Gastrocnemius medialis (tissue), 4 donors: ENCODE results near the gene LRRC2. TPM values are rescaled to one million over a fixed set of nuclear protein-coding genes. Genes with fewer than 3 reads are reported as not detected.

Source experiments
- ATAC-seq, 2 donors: fragments of 150-250 bp; one replicate each; pipeline ENCODE4 v1.9.1; 2016
- DNase-seq, 2 donors: peaks; one replicate each; pipeline ENCODE4 v3.0.0-alpha.2; 2019
- H3K27ac ChIP-seq, 4 donors: fragments of 200-600 bp; sonication (generic); 1 replicate in 1 of 4; 2 replicates in 3 of 4; pipeline ENCODE4 v1.5.1; 2016 to 2018; ENCODE audit warnings: mild to moderate bottlenecking in 2 of 4, moderate library complexity in 1 of 4
- H3K27me3 ChIP-seq, 3 donors: fragments of 200-600 bp; sonication (generic) in 2 of 3; 1 replicate in 1 of 3; 2 replicates in 2 of 3; pipeline versions ENCODE4 v1.5.1 to v1.6.0; 2016 to 2019; ENCODE audit warnings: mild to moderate bottlenecking in 1 of 3, moderate library complexity in 1 of 3
- H3K36me3 ChIP-seq, 2 donors: fragments of 200-600 bp; sonication (generic) in 1 of 2; one replicate each; pipeline ENCODE4 v1.5.1; 2017 to 2018
- H3K4me1 ChIP-seq, 2 donors: fragments of 200-600 bp; sonication (generic) in 1 of 2; one replicate each; pipeline ENCODE4 v1.5.1; 2016 to 2017; ENCODE audit warnings: mild to moderate bottlenecking in 2 of 2
- H3K4me3 ChIP-seq, 4 donors: fragments of 200-600 bp; sonication (generic) in 3 of 4; 1 replicate in 1 of 4; 2 replicates in 3 of 4; pipeline ENCODE4 v1.5.1; 2016 to 2019; ENCODE audit warnings: mild to moderate bottlenecking in 2 of 4
- H3K9me3 ChIP-seq, 3 donors: fragments of 200-600 bp; sonication (generic) in 2 of 3; 1 replicate in 1 of 3; 2 replicates in 2 of 3; pipeline ENCODE4 v1.5.1; 2016 to 2019
- CTCF ChIP-seq, 5 experiments: fragments of 450-650 bp in 3 of 5; fragments of 200-600 bp in 2 of 5; sonication (generic) in 2 of 5; IDR thresholded peaks in 4 of 5; conservative IDR thresholded peaks in 1 of 5; 1 replicate in 4 of 5; 2 replicates in 1 of 5; pipeline ENCODE4 v1.5.1; 2016 to 2019; ENCODE audit warnings: antibody characterized with exemption in 5 of 5, mild to moderate bottlenecking in 3 of 5, moderate library complexity in 3 of 5
- POLR2A ChIP-seq, 2 donors: fragments of 450-650 bp; IDR thresholded peaks; one replicate each; pipeline ENCODE4 v1.6.1; 2017; ENCODE audit warnings: antibody characterized with exemption in 2 of 2, mild to moderate bottlenecking in 2 of 2, moderate library complexity in 2 of 2
- in situ Hi-C, 4 donors: fragments of 200-750 bp; cut with MboI; loops; one replicate each; pipeline versions ENCODE4 v1.15.0 to v1.8.0; 2017; ENCODE audit warnings: low sequenced_read_pairs in 4 of 4
- intact Hi-C: fragments of 100-400 bp; cut with DNase I; formaldehyde crosslinking; loops from one replicate; pipeline ENCODE4 v1.15.1; 2023; ENCODE audit warnings: low total_unique reads
- total RNA-seq, 4 donors: library from RNA; depleted of rRNA; stranded (reverse); fragments of >200 nt; gene quantifications; one replicate each; pipeline versions ENCODE4 v1.1.0 to v1.2.3, GENCODE V29; 2016

The LRRC2 gene
- total RNA-seq, 4 donors from 2014 or later, result 72.7 to 103 (median 92.1) TPM

GRCh38 chr3:46512191-46512749 lies 53.8 kb downstream of the LRRC2 start:
- intact Hi-C loops, result no loop called here
- H3K4me1 ChIP-seq, result no peaks in the 10 kb centered on the region
- H3K27me3 ChIP-seq, result no peaks in the 10 kb centered on the region
- H3K9me3 ChIP-seq, result no peaks in the 10 kb centered on the region
- in situ Hi-C loops, result no loop called here
- H3K27ac ChIP-seq, result peak overlapping the region in 1 of 4 donors; percentile 18
- TF ChIP-seq POLR2A (IDR thresholded peaks at IDR 0.05), result no peak
- no peak overlapping the region for H3K4me3 ChIP-seq
- DNase-seq (no peak), ATAC-seq (no peak)
- peaks cover 0 to 12% of the 10 kb centered on the region in 2 donors for H3K36me3 ChIP-seq

GRCh38 chr3:46509661-46510187 lies 56.4 kb downstream of the LRRC2 start:
- in situ Hi-C loops (no loop called here), intact Hi-C loops (no loop called here)

GRCh38 chr3:46508850-46509591 lies 57.1 kb downstream of the LRRC2 start:
- intact Hi-C loops, result no loop called here
- H3K27me3 ChIP-seq, result no peaks in the 10 kb centered on the region
- H3K4me3 ChIP-seq, result no peak overlapping the region
- in situ Hi-C loops, result no loop called here
- TF ChIP-seq POLR2A (IDR thresholded peaks at IDR 0.05), result no peak
- TF ChIP-seq CTCF (IDR thresholded peaks at IDR 0.05 in 4 of 5, conservative IDR thresholded peaks at IDR 0.05 in 1 of 5), result no peak
- no peak for ATAC-seq
- no peaks in the 10 kb centered on the region for H3K36me3 ChIP-seq
- no peak for DNase-seq
- H3K4me1 ChIP-seq, result no peaks in the 10 kb centered on the region
- no peaks in the 10 kb centered on the region for H3K9me3 ChIP-seq
- H3K27ac ChIP-seq, result no peak overlapping the region

More at GRCh38 chr3:46509661-46510187, 56.4 kb downstream of the LRRC2 start:
- H3K27ac ChIP-seq, result peak overlapping the region in 1 of 4 donors; percentile 15
- no peak for DNase-seq
- no peaks in the 10 kb centered on the region for H3K9me3 ChIP-seq
- H3K36me3 ChIP-seq, result no peaks in the 10 kb centered on the region
- H3K4me3 ChIP-seq, result no peak overlapping the region
- no peaks in the 10 kb centered on the region for H3K4me1 ChIP-seq
- no peak for ATAC-seq
- no peaks in the 10 kb centered on the region for H3K27me3 ChIP-seq
- TF ChIP-seq POLR2A (IDR thresholded peaks at IDR 0.05) (no peak), CTCF (IDR thresholded peaks at IDR 0.05 in 4 of 5, conservative IDR thresholded peaks at IDR 0.05 in 1 of 5) (no peak)

GRCh38 chr3:46506526-46506925 lies 59.6 kb downstream of the LRRC2 start:
- no peaks in the 10 kb centered on the region for H3K27me3 ChIP-seq
- intact Hi-C loops, result no loop called here
- H3K9me3 ChIP-seq, result no peaks in the 10 kb centered on the region
- TF ChIP-seq POLR2A (IDR thresholded peaks at IDR 0.05) (no peak), CTCF (IDR thresholded peaks at IDR 0.05 in 4 of 5, conservative IDR thresholded peaks at IDR 0.05 in 1 of 5) (no peak)
- peaks cover 18 to 20% of the 10 kb centered on the region in 2 donors for H3K4me1 ChIP-seq
- DNase-seq (no peak), ATAC-seq (no peak)
- H3K27ac ChIP-seq, result peak overlapping the region in 1 of 4 donors; percentile 10
- H3K36me3 ChIP-seq, result no peaks in the 10 kb centered on the region
- H3K4me3 ChIP-seq, result no peak overlapping the region
- in situ Hi-C loops, result no loop called here

- ATAC-seq, result no peak
- TF ChIP-seq CTCF (IDR thresholded peaks at IDR 0.05 in 4 of 5, conservative IDR thresholded peaks at IDR 0.05 in 1 of 5) (no peak), POLR2A (IDR thresholded peaks at IDR 0.05) (no peak)
- intact Hi-C loops, result no loop called here
- H3K27ac ChIP-seq, result peak overlapping the region in 3 of 4 donors; percentile 10 to 13 (median 13)
- no peaks in the 10 kb centered on the region for H3K36me3 ChIP-seq
- peaks cover 24 to 26% of the 10 kb centered on the region in 2 donors for H3K4me1 ChIP-seq
- no peaks in the 10 kb centered on the region for H3K9me3 ChIP-seq
- H3K4me3 ChIP-seq, result no peak overlapping the region
- DNase-seq, result no peak
- H3K27me3 ChIP-seq, result no peaks in the 10 kb centered on the region
- in situ Hi-C loops, result no loop called here
These were observed 60.1 kb downstream of the LRRC2 start for GRCh38 chr3:46505953-46506352.
